ENCODE measurements around the gene SDK2. TPM values are rescaled to one million over a fixed set of nuclear protein-coding genes. Genes with fewer than 3 reads are reported as not detected.

The SDK2 gene
- total RNA-seq, 2 experiments from 2014 or later: 1.4 to 1.6 TPM

DNA sequence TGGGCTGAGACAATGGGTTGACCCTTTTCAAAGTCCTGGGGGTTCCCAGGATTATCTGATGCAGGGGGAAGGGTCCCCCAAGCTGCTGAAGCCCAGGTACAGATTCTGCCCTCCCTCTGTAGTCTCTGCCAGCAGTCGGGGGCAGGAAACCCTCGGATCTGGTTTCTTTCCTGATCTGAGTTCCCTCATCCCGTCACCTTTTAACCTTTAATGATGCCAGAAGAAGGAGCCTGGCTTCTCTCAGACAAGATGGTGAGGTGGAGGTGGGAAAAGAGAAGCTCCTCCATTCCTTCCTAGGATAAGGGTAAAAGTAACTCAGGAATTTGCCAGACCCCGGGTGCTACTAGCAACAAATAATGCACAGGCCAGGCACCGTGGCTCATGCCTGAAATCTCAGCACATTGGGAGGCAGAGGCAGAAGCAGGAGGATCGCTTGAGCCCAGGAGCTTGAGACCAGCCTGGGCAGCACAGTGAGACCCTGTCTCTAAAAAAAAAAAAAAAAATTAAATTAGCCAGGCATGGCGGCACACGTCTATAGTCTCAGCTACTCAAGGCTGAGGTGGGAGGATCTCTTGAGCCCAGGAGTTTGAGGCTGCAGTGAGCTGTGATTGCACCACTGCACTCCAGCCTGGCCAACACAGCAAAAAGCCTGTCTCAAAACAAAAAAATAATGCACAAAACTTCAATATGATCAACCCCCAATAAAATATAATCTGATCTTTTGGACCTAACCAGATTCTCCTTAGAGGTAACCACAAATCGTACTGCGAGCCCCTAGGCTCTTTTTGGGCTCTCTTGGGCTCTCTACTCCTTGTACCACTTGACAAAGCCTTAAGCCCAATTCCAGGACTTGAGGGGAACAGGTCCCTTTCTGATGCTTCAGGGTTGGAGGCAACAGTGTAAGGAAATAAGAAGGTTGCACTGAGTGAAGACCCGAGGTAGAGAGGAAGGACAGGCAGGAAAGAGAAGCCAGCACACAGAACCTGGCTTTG is 338.1 kb downstream of the SDK2 start:
- peaks cover 18% of the 10 kb centered on the region for H3K27me3 Mint-ChIP-seq
- H3K36me3 Mint-ChIP-seq: no peaks in the 10 kb centered on the region
- H3K4me1 Mint-ChIP-seq: peaks cover 5% of the 10 kb centered on the region
- H3K4me3 Mint-ChIP-seq: no peak overlapping the region
- H3K9me3 Mint-ChIP-seq: no peaks in the 10 kb centered on the region
- no peak for DNase-seq
- no peak overlapping the region for H3K27ac Mint-ChIP-seq

DNA sequence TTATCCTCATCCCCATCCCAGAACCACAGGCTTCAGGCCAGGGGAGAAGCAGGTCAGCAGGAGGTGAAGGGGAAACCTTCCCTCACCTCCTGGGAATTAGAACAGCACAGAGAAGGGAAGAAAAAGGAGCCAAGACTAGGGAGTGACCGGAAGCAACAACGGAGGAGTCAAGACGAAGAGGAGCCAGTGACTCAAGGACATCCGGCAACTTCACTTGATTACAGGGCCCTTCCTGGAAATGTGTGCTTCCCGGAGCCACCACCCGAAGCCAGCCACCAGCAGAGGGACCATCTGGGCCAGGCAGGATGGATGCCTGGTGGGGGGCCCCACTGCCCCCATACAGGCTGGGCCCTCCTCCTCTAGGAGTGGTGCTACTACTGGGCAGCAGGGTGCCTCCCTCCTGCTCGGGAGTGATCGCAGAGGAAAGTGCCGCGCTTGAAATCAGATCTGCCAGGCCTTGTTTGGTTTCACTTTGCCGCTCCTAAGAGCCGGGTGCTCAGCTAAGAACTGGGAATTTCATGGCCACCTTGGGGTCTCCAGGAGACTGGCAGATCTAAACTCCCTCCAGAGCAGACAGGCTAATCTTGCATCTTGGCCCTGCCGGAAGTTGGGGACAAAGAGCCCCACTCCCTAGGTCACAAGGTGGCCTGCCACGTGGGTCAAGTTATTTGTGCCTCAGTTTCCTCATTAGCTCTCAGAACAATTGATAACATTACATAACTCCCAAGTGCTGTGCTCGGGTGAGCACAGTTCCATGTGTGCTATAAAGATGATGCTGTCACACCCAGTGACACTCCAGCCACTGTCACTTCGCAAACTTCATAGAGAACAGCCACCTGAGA is 339.1 kb downstream of the SDK2 start:
- Mint-ChIP-seq H3K9me3 (no peaks in the 10 kb centered on the region), H3K36me3 (no peaks in the 10 kb centered on the region), H3K4me3 (no peak overlapping the region), H3K27me3 (peaks cover 14% of the 10 kb centered on the region), H3K4me1 (peaks cover 2% of the 10 kb centered on the region), H3K27ac (no peak overlapping the region)
- DNase-seq: no peak

DNA sequence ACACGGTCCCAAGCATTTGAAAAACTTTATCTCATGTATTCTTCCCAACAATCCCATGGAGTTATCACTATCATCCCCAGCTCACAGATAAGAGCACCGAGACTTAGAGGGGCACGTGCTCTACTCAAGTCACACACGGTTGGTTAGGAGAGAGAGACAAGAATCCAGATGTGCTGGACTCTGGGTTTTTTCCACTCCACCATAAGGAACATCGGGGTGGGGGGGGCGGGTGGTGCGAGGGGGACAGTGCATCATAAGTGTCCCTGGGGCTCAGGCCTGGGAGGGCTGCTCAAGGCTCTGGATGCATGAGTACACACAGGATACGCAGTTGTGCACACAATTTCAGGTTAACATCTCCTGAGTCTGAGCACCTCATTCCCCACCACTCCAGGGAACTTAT is 339.8 kb downstream of the SDK2 start:
- Mint-ChIP-seq H3K27ac (no peak overlapping the region), H3K9me3 (no peaks in the 10 kb centered on the region), H3K4me1 (no peaks in the 10 kb centered on the region)

DNA sequence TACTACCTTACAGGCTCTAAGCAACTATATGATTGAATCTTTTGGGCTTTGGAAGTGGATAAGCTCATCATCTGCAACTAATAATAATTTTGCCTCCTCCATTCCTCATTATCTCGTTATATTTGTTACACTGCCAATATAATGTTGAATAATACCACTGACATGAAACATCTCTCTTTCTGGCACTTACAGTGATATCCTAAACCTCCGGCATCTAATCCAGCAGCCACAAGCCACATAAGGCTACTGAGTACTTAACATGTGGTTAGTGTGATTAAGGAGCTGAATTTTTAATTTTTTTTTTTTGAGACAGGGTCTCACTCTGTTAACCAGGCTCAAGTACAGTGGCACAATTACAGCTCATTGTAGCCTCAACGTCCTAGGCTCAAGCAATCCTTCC is 342.1 kb downstream of the SDK2 start:
- H3K4me3 Mint-ChIP-seq: no peak overlapping the region
- peaks cover 18% of the 10 kb centered on the region for H3K27me3 Mint-ChIP-seq
- H3K27ac Mint-ChIP-seq: no peak overlapping the region
- H3K36me3 Mint-ChIP-seq: no peaks in the 10 kb centered on the region
- H3K4me1 Mint-ChIP-seq: no peaks in the 10 kb centered on the region
- no peaks in the 10 kb centered on the region for H3K9me3 Mint-ChIP-seq
- no peak for DNase-seq

More for the DNA sequence above, 339.8 kb downstream of the SDK2 start:
- no peak overlapping the region for H3K4me3 Mint-ChIP-seq
- H3K36me3 Mint-ChIP-seq: no peaks in the 10 kb centered on the region
- H3K27me3 Mint-ChIP-seq: peaks cover 13% of the 10 kb centered on the region
- DNase-seq: no peak

DNA sequence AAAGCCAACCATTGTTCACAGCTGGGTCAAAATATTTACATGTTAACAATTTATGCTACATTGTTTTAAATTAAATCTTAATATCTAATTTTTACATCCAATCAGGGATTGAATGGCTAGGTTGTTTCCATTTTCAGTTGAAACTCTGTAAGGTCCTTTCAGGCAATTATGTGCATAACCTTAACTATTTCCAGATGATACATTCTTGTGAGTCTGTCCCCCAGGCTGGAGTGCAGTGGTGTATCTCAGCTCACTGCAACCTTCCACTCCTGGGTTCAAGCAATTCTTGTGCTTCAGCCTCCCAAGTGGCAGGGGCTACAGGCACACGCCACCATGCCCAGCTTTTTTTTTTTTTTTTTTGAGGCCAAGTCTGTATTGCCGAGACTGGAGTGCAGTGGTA is 342.9 kb downstream of the SDK2 start:
- no peak overlapping the region for H3K4me3 Mint-ChIP-seq
- no peaks in the 10 kb centered on the region for H3K4me1 Mint-ChIP-seq
- H3K9me3 Mint-ChIP-seq: no peaks in the 10 kb centered on the region
- H3K27ac Mint-ChIP-seq: no peak overlapping the region
- H3K27me3 Mint-ChIP-seq: peaks cover 18% of the 10 kb centered on the region
- no peaks in the 10 kb centered on the region for H3K36me3 Mint-ChIP-seq
- DNase-seq: no peak

DNA sequence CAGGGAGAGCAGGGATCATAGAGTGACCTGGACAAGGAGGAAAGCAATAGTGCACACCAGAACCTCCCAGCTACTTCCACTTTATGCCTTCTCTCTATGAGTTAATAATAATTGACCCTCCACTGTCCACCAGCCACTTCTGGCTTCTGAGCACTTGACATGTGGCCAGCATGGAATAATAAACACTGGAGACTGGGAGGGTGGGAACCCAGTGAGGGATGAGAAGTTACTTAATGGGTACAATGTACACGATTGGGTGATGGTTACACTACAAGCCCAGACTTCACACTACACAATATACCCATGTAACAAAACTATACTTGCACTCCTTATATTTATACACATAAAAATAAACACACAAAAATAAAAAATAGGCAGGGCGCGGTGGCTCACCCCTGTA is 343.9 kb downstream of the SDK2 start:
- Mint-ChIP-seq H3K4me1 (no peaks in the 10 kb centered on the region), H3K27me3 (peaks cover 16% of the 10 kb centered on the region), H3K9me3 (no peaks in the 10 kb centered on the region), H3K4me3 (no peak overlapping the region), H3K27ac (no peak overlapping the region), H3K36me3 (no peaks in the 10 kb centered on the region)
- no peak for DNase-seq

DNA sequence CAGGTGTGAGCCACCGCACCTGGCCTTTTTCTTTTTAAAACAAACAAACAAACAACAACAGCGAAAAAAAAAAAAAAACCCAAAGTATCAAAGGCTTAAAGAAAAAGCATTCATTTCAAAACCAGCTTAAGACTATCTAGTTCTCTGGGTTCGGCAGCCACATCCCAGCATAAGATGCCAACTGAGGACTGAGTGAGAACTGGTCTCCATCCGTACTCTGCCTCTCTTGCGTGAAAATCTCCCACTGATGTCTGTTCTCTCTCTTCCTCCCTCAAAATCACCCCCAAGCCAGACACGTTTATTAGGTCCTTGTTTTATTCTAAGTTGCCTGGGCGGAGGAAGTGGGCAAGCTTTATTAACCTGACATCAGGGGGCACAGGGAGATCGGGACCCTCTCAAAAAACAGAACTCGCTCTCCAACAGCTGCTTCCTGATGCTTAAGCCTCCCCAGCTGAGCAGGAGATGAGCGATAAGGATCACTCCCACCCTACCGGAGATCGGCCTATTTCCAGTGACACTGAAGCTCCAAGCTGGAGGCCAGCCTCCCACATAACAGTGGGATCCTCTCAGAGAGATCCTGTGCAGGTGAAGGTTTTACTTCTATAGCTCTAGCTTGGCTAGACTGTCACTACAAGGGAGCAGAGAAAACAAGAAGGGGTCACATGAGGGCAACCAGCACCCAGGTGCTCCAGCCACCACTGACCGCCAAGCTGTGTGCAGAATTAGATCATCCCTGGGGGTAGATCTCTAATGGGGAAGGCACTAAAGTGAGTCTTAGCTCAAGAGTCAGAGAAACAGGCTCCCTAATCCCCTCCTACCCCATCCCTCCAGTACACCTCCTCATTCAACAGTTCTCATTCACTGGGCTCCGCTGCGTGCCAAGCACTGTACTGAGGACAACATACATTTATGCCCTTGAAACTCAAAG is 346.0 kb downstream of the SDK2 start:
- no peaks in the 10 kb centered on the region for H3K36me3 Mint-ChIP-seq
- H3K27ac Mint-ChIP-seq: no peak overlapping the region
- no peak overlapping the region for H3K4me3 Mint-ChIP-seq
- peaks cover 4% of the 10 kb centered on the region for H3K27me3 Mint-ChIP-seq
- DNase-seq: no peak
- no peaks in the 10 kb centered on the region for H3K4me1 Mint-ChIP-seq
- H3K9me3 Mint-ChIP-seq: no peaks in the 10 kb centered on the region

DNA sequence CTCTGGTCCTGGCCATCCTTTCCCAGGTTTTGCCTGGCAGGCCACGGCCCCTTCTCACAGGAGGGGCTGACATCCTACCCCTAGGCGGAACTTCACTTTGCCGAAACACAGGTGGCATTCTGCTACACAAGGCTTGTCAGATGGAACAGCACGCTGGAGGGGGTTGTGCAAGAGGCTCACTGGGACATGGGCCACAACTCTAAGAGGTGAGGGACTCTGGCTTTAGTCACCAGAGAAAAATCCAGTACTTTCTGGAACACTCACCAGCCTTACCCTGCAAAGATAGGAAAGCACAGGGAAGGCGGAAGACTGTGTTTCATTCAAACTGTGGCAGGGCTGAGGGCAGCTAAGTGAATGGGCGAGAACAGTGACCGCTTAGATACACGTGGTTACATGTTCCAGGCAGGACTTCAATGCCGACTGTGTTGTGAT is 350.7 kb downstream of the SDK2 start:
- H3K27me3 Mint-ChIP-seq: peaks cover 7% of the 10 kb centered on the region
- H3K9me3 Mint-ChIP-seq: no peaks in the 10 kb centered on the region
- H3K36me3 Mint-ChIP-seq: no peaks in the 10 kb centered on the region
- H3K27ac Mint-ChIP-seq: no peak overlapping the region
- DNase-seq: no peak
- peaks cover 9% of the 10 kb centered on the region for H3K4me1 Mint-ChIP-seq
- no peak overlapping the region for H3K4me3 Mint-ChIP-seq

DNA sequence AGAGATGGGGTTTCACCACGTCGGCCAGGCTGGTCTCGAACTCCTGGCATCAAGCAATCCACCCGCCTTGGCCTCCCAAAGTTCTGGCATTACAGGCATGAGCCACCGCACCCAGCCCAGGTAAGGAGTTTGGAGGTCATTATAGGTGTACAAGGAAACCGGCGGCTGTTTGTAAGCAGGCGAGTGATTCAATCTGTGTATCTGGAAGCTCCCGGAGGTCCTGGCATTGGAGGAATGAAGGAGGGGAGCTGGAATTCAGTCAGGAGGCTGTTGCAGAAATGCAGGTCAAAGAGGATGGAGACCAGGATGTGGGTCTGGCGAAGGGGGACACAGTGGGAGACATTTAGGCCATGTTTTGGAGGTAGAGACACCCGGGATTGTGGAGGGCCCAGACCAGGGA is 351.2 kb downstream of the SDK2 start:
- H3K9me3 Mint-ChIP-seq: no peaks in the 10 kb centered on the region
- DNase-seq: no peak
- no peak overlapping the region for H3K27ac Mint-ChIP-seq
- no peaks in the 10 kb centered on the region for H3K36me3 Mint-ChIP-seq
- H3K4me1 Mint-ChIP-seq: peaks cover 9% of the 10 kb centered on the region
- H3K27me3 Mint-ChIP-seq: peaks cover 3% of the 10 kb centered on the region
- H3K4me3 Mint-ChIP-seq: no peak overlapping the region

DNA sequence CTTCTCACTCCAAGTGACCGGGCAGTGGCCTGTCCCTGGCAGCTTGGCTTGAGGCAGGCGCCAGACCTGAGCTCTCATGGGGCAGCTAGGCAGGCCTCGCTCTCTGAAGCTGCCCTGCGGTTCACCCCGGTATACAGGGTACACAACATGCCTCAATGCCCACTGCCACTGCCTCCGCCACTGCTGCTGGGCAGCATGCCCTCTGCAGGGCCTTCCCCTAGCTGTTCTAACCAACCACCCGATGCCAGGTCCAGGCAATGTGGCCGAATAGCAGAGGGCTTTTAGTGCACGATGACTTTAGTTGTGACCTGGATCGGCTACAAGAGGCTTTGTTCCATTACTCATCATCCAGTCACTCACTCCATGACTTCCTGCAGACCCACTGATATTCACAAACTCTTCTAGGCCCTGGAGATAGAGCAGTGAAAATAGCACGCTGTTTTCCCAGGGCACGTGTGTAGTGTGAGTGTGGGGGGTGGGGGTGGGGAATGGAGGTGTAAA is 352.2 kb downstream of the SDK2 start:
- no peaks in the 10 kb centered on the region for H3K36me3 Mint-ChIP-seq
- peaks cover 3% of the 10 kb centered on the region for H3K27me3 Mint-ChIP-seq
- H3K9me3 Mint-ChIP-seq: no peaks in the 10 kb centered on the region
- no peak overlapping the region for H3K4me3 Mint-ChIP-seq
- H3K27ac Mint-ChIP-seq: no peak overlapping the region
- DNase-seq: no peak
- peaks cover 9% of the 10 kb centered on the region for H3K4me1 Mint-ChIP-seq

DNA sequence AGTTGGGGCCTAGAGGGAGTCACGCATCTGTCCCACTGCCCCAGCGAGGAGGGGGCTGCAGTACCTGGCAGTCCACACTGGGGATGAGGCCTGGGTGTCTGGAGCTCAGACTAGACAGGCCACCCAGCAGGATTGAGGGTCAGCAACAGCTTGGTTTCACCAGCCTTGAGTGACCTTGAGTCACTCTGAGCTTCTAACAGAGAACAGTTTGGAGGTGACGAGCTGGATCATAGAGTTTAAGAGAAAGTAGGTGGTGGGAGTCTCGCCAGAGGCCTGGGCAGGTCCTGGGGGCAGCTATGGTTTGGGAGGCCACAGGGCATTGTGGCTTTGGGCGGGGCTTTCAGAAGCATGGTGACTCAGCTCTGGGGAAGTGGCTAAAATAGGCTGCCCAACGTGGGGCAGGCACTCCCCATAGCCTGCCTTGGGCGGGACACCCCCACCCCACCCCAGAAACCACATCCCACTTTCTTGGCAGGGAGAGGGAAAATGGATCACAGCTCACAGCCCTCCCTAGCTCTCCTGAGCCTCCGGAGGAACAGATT is 352.9 kb downstream of the SDK2 start:
- H3K4me1 Mint-ChIP-seq: peaks cover 9% of the 10 kb centered on the region
- H3K9me3 Mint-ChIP-seq: no peaks in the 10 kb centered on the region
- H3K27ac Mint-ChIP-seq: no peak overlapping the region
- no peak overlapping the region for H3K4me3 Mint-ChIP-seq
- DNase-seq: no peak
- H3K27me3 Mint-ChIP-seq: peaks cover 3% of the 10 kb centered on the region
- H3K36me3 Mint-ChIP-seq: no peaks in the 10 kb centered on the region

DNA sequence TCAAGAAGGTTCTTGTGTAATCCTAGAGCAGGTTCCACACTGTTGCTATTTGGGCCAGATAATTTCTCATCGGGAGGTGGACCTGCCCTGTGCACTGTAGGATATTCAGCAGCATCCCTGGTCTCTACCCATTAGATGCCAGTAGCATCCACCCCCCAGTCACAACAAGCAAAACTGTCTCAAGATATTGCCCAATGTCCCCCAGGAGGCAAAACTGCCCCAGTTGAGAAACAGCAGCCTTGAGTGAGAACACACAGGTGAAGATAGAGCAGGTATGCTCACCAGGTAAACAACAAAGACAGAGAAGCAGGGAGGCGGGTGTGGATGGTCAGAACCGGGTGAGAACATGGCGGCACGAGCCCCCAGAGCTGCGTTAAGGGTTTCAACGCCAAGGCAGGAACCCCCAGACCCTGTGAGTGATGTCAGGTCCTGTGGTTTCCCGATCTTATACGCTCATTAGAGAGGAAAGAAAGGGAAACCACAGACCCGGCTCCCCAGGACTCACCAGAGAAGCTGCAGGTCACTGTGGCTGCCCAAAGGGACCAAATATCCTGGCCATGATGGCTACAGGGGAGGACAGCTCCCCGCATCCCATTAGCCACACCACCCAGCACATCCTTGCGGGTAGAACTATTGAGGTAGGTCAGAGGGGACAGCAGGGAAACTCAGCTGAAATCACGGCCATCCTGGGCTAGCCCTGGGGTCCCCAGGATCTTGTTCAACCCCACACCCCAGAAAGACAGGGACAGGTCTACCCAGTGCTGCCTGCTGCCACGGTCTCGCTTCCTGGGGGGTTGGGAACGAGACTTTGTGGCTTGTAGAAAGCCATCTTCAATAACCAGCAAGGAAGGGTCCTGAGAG is 353.6 kb downstream of the SDK2 start:
- H3K4me3 Mint-ChIP-seq: no peak overlapping the region
- peaks cover 9% of the 10 kb centered on the region for H3K4me1 Mint-ChIP-seq
- no peak overlapping the region for H3K27ac Mint-ChIP-seq
- H3K36me3 Mint-ChIP-seq: no peaks in the 10 kb centered on the region
- no peak for DNase-seq
- H3K9me3 Mint-ChIP-seq: no peaks in the 10 kb centered on the region
- H3K27me3 Mint-ChIP-seq: peaks cover 3% of the 10 kb centered on the region

DNA sequence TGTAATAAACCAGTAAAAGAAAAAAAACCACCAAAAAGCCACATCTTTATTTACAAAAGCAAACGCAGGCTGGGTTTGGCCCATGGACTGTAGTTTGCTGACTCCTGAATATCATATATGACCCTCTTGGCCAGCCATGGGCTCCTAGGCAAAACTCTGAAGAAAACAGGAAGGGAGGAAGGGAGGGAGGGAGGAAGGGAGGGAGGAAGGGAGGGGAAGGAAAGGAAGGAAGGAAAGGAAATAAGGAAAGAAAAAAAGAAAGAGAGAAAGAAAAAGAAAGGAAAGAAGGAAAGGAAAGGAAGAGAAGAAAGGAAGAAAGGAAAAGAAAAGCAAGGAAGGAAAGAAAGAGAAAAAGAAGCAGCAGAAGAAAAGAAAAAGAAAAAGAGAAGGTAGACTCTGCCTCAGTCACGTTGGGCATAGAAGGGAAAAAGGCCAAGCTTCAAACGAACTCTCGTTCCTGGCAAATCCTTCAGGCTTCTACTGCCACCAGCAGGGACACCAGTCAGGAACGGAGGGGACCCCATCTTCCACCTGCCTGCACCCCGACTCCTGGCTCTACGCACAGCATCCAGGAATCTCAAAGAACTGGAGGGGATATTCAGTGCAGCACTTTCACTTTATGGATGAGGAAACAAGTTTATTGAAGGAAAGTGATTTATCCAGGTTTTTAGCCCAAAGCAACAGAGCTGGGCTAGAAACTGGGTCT is 354.5 kb downstream of the SDK2 start:
- Mint-ChIP-seq H3K4me3 (no peak overlapping the region), H3K27ac (no peak overlapping the region), H3K4me1 (peaks cover 9% of the 10 kb centered on the region), H3K9me3 (no peaks in the 10 kb centered on the region), H3K36me3 (no peaks in the 10 kb centered on the region), H3K27me3 (peaks cover 3% of the 10 kb centered on the region)
- no peak for DNase-seq

All from activated naive CD8-positive, alpha-beta T cell treated with anti-CD3 and anti-CD28 coated beads for 36 hours (primary cell).